Upper lobe of right lung (tissue), 1 donor: ENCODE results near the gene MXD1. TPM values are rescaled to one million over a fixed set of nuclear protein-coding genes. Genes with fewer than 3 reads are reported as not detected.
"Not testable (repeated sequence)": the region's sequence is repeated elsewhere in the genome, so short reads cannot be mapped to it uniquely, and the experiment has no call there.

Source experiments
- ATAC-seq: fragments of 200-7000 bp; cut with Tn5 transposase; one replicate; pipeline ENCODE4 v1.9.1; 2020; ENCODE audit warnings: mild to moderate bottlenecking, moderate library complexity
- DNase-seq: peaks from one replicate; pipeline ENCODE4 v3.0.0-alpha.2; 2020
- H3K27ac ChIP-seq: fragments of 200-600 bp; one replicate; pipeline ENCODE4 v1.8.0; 2022
- H3K27me3 ChIP-seq: fragments of 200-600 bp; one replicate; pipeline ENCODE4 v1.8.0; 2022; ENCODE audit warnings: mild to moderate bottlenecking
- H3K36me3 ChIP-seq: fragments of 200-600 bp; one replicate; pipeline ENCODE4 v1.8.0; 2022
- H3K4me1 ChIP-seq: fragments of 200-600 bp; one replicate; pipeline ENCODE4 v1.8.0; 2022
- H3K4me3 ChIP-seq: fragments of 200-600 bp; one replicate; pipeline ENCODE4 v1.8.0; 2022; ENCODE audit warnings: mild to moderate bottlenecking
- H3K9me3 ChIP-seq: fragments of 200-600 bp; one replicate; pipeline ENCODE4 v1.8.0; 2022
- intact Hi-C: fragments of 100-400 bp; cut with DNase I; formaldehyde crosslinking; loops from one replicate; pipeline ENCODE4 v1.11.0; 2022
- long read RNA-seq: library from polyadenylated mRNA; unstranded; transcript quantifications from one replicate; pipeline ENCODE4 v2.0.0, GENCODE V29; 2021
- total RNA-seq: library from RNA; stranded (reverse); fragmentation: NEBNext Ultra II Directional; extraction: Animal tissue kit (Norgen Biotek cat#: 25700); gene quantifications from one replicate; pipeline ENCODE4 v1.2.1, GENCODE V29; 2021
- TF ChIP-seq, protein P1 (sequence below): fragments of 200-600 bp; IDR thresholded peaks from one replicate; pipeline ENCODE4 v1.8.0; 2022; ENCODE audit warnings: antibody characterized with exemption
- donor health status: DM: no; HTN: yes; CAD: no; lungs with severe emphysema.

MXD1 gene, protein sequence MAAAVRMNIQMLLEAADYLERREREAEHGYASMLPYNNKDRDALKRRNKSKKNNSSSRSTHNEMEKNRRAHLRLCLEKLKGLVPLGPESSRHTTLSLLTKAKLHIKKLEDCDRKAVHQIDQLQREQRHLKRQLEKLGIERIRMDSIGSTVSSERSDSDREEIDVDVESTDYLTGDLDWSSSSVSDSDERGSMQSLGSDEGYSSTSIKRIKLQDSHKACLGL
- total RNA-seq, result 21.3 TPM
- long read RNA-seq, partial matches to known transcripts, result 2 of 9 reads
- long read RNA-seq, other reads (novel, unspliced or antisense), result 6 of 9 reads

DNA sequence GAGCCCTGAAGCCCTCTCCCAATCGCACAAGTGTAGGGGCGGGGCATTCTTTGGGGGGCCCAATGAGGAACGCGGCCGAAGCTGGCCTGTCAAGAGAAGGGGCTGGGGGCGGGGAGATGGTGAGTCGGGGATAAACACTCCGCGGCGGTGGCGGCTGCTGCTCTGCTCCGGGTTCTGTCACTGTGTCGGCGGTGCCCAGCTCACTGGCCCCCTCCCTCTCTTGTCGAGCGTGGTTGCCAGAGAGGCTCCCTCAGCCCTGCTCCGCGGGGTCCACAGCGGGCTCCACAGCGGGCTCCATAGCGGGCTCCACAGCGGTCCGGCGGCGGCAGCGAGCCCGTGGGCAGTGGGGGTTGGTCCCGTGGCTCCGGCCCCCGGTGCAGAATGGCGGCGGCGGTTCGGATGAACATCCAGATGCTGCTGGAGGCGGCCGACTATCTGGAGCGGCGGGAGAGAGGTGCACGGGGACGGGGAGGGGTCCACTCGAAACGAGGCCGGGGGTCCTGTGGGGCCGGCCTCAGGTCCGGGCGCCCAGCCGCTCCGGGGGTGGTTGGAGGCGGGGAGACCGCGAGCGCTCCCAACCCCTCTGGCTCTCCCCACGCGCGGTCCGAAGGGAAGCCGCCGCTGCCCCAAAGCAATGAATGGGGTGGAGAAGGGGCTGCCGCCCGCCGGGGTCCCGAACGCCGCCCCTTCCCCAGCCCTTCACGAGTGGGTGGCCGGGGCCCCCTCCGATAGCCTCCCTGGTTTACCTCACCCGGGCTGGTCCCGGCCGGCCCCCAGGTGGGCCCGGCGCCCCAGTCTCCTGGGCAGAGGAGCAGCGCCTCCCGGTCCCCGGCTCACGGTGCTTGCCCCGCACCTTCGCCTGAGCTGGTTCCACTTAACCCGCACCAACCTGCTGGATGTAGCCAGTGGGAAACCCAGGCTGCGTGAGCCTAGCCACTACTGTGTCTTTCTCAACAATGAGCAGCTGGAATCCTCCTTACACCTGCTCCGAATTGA lies at the start of gene MXD1:
MXD1 (plus strand) TSS at position 160 of the 996 bp plus-strand sequence; CDS start at position 382, 222 bp downstream.
- peaks cover 19% of the 10 kb centered on the region for H3K36me3 ChIP-seq
- H3K9me3 ChIP-seq, result no peaks in the 10 kb centered on the region
- intact Hi-C loops, result loop anchor here (5.0 to 10.0 kb wide), 2 partner anchors 232 to 390 kb away; partner anchors contain the start of gene FAM136A
- H3K4me1 ChIP-seq, result peaks cover 4% of the 10 kb centered on the region
- TF ChIP-seq, protein P1, sequence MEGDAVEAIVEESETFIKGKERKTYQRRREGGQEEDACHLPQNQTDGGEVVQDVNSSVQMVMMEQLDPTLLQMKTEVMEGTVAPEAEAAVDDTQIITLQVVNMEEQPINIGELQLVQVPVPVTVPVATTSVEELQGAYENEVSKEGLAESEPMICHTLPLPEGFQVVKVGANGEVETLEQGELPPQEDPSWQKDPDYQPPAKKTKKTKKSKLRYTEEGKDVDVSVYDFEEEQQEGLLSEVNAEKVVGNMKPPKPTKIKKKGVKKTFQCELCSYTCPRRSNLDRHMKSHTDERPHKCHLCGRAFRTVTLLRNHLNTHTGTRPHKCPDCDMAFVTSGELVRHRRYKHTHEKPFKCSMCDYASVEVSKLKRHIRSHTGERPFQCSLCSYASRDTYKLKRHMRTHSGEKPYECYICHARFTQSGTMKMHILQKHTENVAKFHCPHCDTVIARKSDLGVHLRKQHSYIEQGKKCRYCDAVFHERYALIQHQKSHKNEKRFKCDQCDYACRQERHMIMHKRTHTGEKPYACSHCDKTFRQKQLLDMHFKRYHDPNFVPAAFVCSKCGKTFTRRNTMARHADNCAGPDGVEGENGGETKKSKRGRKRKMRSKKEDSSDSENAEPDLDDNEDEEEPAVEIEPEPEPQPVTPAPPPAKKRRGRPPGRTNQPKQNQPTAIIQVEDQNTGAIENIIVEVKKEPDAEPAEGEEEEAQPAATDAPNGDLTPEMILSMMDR, result no peak
- H3K4me3 ChIP-seq, result peak within 1 kb of the TSS; percentile 79
- H3K27me3 ChIP-seq, result no peaks in the 10 kb centered on the region
- DNase-seq (peak; percentile 100), ATAC-seq (peak; percentile 0)
- H3K27ac ChIP-seq, result peak within 1 kb of the TSS; percentile 91

DNA sequence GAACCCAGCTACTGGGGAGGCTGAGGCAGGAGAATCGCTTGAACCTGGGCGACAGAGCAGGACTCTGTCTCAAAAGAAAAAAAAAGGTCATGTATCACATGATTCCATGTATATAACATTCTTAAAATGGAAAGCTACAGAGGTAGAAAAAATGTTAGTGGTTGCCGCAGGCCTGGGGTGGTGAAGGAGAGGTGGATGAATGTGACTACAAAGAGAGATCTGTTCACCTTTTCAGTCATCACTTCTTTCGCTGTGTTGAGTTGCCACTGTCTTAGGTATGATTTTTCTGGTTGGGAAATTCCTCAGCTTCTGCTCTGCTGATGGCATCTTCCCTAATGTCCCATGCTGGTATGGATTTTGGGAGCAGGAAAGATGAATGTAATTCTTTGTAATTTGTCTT lies 26.5 kb upstream of the MXD1 start:
- Histone ChIP-seq H3K4me1 (no peaks in the 10 kb centered on the region), H3K4me3 (no peak overlapping the region), H3K9me3 (no peaks in the 10 kb centered on the region), H3K27me3 (no peaks in the 10 kb centered on the region), H3K27ac (no peak overlapping the region), H3K36me3 (no peaks in the 10 kb centered on the region)
- TF ChIP-seq, protein P1, result no peak
- ATAC-seq, result no peak
- DNase-seq, result no peak
- intact Hi-C loops, result no loop called here

DNA sequence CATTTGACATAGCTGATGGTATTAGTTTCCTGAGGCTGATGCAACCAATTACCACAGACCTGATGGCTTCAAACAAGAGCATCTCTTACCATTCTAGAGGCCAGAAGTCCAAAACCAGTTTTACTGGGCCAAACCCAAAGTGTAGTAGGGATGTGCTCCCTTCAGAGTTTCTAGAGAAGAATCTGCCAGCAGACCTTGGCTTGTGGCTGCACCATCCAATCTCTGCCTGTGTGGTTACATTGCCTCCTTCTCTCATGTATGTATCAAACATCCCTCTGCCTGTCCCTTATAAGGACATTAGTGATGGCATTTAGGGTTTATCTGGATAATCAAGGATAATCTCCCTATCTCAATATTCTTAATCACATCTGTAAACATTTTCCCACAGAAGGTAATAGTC lies 25.6 kb upstream of the MXD1 start:
- Histone ChIP-seq H3K27ac (no peak overlapping the region), H3K9me3 (no peaks in the 10 kb centered on the region), H3K4me1 (no peaks in the 10 kb centered on the region), H3K4me3 (no peak overlapping the region), H3K27me3 (no peaks in the 10 kb centered on the region), H3K36me3 (no peaks in the 10 kb centered on the region)
- intact Hi-C loops, result no loop called here
- DNase-seq (no peak), ATAC-seq (no peak)
- TF ChIP-seq, protein P1, result no peak

DNA sequence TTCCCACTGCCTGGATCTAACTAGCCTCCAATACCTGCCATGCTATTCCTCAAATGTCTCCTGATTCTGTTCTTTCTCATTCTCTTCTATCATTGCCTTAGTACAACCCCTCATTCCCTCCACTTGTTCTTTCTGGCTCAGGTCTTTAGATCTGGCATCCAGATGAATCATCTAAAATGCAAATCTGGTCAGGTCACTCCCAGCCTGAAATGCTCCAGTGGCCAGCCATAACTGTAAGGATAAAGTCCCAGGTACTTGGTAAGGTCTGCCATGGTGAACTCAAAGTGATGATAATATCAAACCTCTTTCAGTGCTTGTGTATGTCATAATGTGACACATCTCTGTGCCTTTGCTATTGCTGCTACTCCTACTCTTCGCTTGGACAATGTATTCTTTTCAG lies 24.0 kb upstream of the MXD1 start:
- Histone ChIP-seq H3K4me3 (no peak overlapping the region), H3K27ac (no peak overlapping the region), H3K4me1 (peaks cover 11% of the 10 kb centered on the region), H3K9me3 (no peaks in the 10 kb centered on the region), H3K36me3 (peaks cover 2% of the 10 kb centered on the region), H3K27me3 (no peaks in the 10 kb centered on the region)
- ATAC-seq, result no peak
- intact Hi-C loops, result no loop called here
- TF ChIP-seq, protein P1, result no peak
- no peak for DNase-seq

DNA sequence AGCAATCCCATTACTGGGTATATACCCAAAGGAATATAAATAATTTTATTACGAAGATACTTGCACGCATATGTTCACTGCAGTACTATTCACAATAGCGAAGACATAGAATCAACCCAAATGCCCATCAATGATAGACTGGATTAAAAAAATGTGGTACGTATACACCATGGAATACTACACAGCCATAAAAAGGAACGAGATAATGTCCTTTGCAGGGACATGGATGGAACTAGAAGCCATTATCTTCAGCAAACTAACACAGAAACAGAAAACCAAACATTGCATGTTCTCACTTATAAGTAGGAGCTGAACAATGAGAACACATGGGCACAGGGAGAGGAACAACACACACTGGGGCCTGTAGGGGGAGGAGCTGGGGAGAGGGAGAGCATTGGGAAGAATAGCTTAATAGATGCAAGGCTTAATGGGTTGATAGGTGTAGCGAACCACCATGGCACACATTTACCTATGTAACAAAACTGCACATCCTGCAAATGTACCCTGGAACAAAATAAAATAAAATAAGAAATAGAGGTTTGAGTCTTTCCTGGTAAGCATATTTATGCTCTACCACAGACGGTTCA lies 22.0 kb upstream of the MXD1 start:
- H3K27ac ChIP-seq, ATAC-seq, intact Hi-C loops, H3K9me3 ChIP-seq, DNase-seq, H3K4me3 ChIP-seq, H3K27me3 ChIP-seq: not testable (repeated sequence)
- Histone ChIP-seq H3K36me3 (peaks cover 23% of the 10 kb centered on the region), H3K4me1 (peaks cover 11% of the 10 kb centered on the region)
